Effector CD8-positive, alpha-beta T cell (primary cell): ENCODE results near the gene NRP1.

Experiments
- DNase-seq: peaks from one replicate; lab custom pipeline; 2025; lab: John Stamatoyannopoulos, UW

Gene NRP1

DNA sequence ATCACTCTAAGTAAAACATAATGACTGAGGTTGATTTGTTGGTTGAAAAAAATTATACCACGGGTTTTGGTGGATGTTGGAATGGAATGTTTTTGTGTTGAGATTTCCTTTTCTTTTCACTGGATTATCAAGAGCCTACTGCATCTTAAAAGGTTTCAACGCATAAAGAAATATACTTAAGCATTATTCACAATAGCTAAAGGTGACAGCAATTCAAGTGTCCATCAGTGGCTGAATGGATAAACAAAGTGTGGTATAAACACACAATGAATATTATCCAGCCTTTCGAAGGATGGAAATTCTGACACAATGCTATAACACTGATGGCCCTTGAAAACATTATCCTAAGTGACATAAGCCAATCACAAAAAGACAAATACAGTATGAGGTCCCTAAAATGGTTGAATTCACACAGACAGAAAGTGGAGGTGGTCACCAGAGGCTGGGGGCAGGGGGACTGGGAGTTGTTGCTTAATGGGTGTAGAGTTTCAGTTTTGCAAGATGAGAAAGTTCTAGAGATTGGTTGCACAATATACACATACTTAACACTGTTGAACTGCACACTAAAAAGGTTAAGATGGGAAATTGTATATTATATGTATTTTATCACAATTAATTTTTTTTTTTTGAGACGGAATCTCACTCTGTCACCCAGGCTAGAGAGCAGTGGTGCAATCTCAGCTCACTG, 122.3 kb downstream of the NRP1 start:
- DNase-seq: no peak

DNA sequence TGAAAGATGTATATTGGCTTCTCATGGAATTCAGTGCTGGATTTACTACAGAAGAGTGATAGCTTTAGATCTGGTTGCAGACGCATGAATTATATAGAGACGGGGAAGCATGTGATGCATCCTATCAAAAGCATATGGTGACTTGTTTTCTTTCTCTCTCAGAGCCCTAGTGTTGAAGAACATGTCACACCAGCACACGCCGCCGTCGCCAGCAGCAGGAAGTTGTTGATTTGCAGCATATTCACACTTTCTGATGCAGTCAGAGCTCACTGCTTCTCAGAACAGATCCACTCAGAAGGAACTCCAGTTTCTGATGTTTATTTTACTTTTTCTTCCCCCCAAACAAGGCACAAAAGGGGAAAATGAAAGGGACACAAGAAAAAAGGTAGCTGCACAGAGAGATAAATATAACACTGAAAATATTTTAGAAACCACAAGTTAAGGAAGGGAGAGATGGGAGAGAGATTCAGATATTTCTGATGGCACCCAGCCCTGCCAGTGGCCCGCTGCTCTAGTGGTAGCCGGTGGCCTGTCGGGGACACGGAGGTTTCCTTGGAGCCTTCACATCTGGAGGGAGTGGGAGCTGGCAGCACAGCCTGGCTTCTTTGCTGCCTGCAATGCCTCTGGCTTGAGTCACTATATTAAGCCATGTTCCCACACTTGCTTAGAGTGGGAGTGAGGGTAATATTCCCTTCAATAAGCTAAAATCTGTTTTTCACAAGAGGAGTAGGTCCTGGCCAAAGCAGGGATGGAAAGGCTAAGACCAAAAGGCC, 123.2 kb downstream of the NRP1 start:
- DNase-seq: no peak

DNA sequence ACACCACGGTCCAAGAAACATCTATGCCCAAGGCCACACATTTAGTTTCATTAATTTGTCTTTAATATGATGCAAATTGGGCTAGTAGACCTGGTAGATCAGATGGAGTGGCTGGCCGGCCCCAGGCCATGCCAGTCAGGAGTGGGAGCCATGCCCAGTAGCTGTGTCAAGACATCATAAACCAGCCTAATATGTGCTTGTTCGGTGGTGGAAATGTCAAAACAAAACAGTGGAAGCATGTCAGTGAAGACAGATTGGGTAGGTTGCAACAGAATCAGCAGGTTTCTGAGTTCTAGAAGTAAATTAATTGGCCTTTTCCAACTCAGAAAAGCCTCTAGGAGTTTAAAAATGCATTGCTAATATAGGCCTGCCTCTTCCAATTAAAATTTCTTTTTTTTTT, 124.7 kb downstream of the NRP1 start:
- DNase-seq: no peak

DNA sequence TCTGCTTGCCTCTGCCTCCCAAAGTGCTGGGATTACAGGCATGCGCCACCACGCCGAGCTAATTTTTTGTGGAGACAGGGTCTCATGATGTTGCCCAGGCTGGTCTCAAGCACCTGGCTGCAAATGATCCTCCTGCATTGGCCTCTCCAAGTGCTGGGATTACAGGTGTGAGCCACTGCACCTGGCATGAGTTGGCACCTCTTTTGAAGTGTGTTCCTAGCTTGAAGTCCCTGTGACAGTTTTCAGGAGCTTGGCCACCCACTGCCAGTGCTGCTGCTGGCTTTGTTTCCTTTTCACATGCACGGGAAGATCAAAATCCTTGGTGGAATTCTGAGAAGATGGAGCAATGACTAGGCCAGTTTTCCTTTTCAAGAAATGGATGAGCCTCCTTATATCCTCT, 126.3 kb downstream of the NRP1 start:
- no peak for DNase-seq

DNA sequence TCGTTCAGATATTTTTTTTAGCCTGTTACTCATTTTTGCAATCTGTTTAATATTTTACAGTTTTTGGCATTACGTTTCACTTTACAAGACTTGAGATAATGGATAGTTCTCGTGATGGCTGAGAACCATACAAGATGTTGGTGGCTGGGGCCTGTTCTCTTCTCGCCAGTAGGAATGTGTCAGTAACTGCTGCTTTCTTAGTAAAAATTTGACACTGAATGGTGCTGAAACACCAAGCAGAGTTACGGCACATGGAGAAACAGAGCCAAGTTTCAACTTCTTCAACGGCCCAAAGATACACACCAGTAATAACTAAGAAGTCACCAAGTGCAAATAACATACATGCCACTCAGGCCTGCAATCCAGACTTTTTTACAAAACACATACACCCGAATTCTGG, 130.4 kb downstream of the NRP1 start:
- no peak for DNase-seq

DNA sequence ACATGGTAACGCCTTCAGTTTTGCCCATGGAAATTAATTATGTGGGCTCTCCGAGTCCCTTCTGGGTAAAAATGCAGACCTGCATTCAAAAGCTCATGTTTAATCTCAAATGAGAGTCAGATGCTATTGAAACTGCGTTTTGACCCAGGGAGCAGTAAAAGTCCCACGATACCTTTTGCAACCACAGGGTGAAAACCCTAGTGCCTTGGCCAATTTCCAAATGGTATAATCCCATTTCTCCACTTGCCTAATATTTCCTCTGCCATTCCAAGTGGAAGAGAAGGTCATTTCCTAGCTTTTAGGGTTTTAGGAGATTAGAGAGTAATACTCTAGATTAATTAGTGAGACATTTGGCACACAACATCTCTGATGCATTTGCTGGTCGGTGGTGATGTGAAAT, 132.5 kb downstream of the NRP1 start:
- DNase-seq: no peak

DNA sequence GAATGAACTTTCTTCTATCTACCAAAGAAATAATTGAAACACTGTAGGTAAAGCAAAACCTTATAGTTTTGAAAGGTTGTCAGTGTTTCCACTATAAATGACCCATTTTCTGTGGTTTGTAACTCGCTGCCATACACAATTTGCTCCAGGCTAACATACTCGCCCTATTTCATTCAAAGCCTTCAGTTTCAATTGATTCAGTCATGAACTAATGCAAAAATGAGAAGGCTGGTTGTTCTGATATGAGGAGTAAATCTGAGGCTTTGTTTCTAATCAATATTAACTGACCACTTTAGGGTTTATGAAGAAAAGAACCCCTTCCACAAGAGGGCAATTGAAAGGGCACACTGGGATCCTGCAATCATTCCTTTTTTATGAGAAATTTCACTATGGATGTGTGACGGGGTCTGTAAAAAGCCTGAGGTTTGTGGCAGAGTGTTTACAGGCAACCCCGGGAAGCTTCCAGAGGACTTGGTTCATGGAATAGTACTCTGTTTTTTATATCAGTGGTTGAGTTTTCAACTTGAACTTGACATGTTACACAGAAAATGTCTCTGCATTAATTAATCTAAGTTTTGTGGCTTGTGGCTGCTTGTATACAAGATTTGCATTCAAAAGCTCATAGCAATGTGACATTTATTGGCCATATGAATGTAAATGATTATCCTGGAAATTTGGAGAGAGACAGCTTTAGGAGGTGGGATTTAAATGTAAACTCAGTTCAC, 133.2 kb downstream of the NRP1 start:
- no peak for DNase-seq

DNA sequence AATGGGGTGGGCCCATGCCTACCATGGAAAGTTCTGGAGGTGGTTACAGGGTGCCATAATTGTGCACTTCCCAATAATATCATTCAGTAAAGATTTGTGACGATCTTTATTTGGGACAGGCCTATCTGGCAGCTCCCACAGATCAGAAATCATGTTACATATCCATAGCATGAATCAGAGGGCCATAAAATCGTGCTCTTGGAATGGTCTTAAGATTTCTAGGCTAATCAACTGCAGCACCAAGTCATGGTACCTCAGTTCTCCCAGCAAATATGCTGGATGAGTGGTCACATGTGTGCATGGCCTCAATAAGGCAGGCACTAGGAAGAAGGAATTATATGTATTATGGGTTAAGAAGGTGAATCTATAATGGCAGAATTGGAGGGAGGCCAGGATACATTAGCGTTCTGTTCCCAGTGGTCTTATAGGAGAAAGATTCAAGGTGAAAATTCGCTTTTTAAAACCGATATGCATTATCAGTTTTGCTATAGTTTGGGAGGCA, 134.7 kb downstream of the NRP1 start:
- no peak for DNase-seq

DNA sequence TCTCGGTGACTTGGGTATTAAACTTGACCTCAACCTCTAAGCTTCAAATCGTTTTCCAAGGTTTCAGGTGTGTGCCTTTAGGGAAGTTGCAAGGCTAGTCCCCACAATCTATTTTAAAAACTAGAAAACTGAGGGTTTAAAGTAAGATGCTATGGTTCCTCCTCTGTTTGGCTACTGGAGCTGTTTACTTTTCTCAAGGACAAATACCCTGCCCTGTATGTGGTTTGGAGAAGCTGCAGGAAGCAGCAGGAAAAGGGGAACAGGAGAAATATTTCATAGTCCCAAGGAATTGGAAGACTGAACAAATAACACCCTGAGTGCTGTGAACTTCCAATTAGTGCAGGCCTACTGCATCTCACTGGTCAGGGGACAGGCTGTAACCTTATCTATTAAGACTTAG, 135.9 kb downstream of the NRP1 start:
- DNase-seq: no peak

DNA sequence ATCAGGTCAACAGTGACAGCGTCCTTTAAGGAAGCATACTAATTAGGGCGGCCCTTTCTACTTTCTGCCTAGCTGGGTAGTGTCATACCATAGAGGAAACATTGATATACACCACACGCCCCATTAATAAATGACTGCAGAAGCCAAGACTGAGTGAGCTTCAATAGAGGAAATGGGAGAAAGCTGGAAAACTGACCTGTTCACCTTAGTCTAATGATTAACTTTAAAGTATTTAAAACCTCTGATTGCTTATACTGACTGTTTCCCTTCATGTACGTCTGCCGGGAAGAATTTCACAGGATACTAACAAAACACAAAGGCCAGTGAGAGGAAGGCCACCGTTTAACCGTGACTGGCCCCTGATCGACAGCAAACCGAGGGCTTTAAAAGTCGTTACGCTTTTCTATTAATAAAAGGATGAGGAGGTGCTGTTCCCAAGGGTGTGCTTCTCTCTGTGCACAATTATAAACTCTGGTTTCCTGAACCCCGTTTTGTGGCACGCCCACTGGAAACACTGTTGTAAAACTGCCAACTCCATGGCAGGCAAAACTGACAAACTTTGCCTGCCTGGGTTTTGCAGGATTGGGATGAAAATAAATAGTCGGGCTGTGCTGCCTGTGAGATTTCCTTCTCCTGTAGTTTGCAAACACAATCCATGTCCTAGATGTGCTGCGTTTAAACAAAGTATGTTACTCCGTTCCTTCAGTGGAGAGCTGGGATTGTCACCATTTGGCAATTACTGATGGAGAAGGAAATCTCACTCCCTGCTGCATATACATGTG, 137.6 kb downstream of the NRP1 start:
- no peak for DNase-seq

DNA sequence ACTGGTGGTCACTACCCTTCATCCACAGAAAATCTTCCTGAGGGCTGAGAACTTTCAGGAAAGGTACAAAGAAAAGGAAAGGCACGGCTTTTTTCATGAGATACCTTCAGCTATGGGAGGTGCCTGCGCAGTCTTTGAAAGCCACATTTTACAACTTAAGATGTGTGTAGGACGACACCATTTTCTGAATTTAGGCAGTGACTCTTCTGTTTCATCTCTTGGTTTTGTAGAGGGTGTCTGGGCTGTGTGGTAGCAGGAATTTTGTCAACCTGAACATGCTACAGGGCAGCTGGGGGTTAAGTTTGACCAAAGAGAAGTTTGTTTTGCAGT, 138.1 kb downstream of the NRP1 start:
- no peak for DNase-seq

DNA sequence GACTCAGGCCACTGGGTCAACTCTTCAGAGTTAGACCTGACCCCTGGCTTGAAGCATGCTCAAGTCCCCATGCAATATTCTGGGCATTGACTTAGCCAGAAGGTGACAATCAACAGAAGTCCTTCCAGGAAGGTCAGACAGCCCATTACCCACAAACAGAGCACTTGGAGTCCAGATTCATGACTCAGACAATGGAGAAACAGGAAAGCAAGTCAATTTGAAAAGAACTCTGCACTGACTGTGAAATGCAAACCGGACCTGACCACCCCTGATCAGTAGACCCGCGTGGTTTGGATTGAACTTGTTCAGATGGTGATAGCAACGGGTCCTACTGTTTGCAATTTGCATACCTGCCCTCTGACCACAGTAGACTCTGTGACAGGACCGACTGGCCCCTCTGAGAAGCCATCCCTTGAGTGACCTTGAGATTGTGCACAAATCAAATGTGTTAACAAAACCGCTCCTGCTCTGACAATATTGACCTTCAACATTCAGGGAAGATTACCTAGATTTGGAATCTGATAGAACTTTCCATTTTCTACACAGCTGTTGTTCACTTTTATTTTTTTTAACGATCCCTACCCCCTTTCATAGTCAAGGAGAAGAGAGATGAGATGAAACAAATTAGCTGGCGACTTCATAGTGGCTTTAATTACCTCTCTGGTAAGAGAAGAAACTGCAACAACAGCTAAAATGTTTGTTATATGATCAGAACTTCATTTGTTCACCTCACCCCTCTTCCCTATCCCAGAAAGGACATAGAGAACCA, 138.7 kb downstream of the NRP1 start:
- no peak for DNase-seq

DNA sequence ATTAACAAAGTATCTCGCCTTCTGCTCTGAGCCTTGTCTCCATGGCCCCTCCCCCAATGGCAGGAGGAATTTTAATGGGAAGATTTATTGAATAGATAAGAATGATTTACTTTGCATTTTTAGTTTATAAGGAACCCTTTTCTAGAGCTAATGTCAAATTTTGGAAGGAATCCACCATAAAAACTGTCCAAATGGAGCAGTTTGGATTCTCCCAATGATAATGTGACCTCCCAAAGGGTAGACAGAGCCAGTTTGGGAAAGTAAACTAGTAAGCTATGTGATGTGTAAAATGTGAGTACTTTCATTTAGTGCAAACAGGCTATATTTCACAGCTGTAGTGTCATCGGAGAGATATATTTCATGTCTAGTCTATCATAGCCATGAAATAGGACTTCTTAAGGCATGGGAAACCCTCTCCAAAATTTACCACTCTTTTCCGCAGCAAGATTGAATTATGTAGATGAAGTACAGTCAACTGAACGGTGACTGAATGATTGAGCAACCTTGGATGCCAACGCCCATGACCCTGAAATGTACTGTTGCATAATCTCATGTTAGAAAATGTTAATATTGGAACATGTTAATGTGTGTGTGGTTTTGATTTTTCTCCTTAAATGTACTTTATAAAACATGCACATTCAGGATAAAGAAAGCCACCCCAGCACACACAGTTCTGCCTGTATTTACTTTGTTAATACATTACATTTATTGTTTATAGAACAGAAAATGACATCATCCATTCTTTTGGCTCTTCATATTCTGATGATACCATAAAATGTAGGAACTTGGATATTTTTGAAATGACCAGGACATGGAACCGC, 140.6 kb downstream of the NRP1 start:
- no peak for DNase-seq

DNA sequence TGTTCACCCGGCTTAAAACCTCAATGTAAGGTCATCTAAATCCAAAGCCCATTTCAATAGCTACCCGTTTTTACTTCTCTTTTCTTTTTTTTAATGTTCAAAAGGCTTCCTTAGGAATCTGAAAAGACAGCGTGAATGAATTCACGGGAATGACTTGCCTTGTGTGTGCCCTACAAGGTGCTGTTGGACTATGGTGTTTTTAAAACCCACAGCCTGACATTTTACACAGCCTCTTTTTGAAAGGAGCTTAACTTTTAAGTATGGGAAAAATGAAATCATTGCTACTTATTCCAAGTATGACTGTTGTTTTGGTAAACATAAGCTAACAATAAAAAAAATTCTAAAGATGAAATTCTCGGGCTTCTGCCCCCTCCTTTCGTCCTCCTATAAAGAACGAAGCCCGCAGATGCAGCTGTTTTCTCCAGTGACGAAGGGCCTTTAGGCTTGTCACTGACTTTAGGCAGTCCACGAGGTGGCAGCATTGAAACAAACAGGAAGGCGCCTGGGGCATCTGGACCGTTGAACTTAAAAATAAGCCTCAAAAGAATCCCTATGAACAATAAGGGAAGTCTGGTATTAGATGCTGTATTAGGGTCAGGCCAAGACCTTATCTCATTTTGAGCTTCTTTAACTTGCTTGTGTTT, 141.3 kb downstream of the NRP1 start:
- DNase-seq: peak; percentile 37

DNA sequence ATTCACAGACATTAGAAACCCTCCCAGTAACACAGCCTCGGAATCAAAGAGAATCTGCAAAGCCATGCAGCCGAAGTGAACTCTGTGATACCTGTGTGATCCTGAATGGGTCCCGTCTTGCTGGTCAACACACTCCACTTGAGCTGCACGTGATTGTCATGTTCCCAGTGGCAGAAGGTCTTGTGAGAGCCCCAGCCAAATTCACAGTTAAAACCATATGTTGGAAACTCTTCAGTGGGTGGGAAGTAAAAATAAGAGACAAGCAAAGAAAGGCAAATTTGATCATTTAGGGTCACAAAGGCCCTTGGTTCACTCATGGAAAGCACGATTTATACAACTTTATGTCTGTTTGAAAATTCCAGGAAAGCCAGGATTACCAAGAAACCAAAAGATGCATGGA, 142.3 kb downstream of the NRP1 start:
- DNase-seq: no peak

DNA sequence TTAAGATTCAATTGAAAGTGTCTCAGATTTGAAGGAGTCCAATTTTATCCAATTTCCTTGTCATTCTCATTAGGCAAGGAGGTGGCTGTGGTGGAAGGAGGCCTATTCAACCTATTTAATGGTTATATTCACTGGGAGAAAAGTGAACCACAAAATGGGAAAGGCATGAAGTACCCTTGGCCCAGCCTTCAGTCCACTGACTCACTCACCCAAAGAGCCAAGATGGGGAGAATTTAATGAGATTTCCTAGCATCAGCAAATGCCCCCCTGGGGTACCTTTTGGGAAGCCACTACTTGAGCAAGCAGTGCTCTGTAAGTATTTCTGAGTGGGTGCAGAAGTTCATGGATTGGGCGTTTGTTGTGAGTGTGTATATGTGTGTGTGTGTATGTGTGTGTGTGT, 144.1 kb downstream of the NRP1 start:
- no peak for DNase-seq

DNA sequence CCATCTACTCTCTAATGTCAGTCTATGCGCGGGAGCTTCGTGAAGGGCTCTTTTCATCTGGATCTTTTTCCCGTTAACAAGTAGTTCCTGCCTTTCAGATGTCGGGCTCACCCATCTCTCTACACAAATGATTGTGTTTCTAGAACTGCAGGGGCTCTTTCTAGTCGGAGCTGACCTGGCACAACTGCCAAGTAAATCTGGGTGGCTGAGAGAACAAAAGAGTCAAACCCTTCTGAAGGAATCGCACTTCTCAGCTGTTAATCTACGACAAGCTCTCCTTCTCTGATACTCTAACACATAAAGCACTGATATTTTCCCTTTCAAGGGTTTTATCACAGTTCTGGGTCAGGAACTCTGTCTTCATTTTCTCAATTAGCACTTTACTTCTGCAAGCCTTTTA, 144.7 kb downstream of the NRP1 start:
- no peak for DNase-seq

DNA sequence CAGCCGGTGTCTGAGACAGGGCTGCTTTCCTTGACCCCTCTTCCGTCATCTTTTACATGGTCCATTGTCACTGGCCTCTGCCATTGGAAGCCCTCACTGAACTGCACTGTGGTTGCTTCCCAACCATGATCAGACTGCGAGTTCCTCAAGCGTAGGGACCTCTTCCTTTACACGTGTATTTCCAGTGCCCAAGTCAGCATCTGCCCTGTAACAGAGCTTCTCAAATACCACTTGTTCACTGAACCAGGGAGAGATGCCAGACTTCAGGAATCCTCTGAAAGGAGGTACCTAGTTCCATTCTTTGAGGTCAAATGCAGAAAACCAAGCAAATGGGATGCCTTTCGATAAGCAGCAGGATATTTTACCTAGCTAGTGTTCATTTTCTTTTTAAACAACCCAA, 145.1 kb downstream of the NRP1 start:
- no peak for DNase-seq

DNA sequence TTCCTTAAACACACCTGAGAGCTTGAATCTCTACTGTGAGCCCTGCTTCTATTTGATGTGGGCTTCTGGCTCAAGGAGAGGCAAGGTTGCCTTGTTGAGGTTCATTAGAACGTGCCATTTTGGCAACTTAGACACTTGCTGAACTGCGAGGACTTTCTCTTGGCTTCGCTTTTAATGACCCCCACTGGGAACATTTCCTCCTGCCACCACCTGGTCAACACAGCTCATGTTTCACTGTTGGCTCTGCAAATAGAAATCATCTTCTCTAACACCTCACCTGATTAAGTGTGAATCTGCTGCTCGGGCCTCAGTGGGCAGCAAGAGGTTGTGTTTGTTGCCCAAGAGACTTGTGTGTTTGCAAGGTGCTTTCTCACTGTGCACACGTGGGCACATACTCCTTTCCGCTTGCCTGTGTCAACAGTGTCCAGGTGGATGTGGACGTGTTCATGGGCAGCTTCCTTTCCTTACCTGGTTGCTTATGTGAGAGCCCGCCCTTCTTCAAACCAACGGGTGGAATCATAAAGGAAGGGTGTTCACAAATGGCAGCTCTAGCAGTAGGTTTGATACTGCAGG, 147.0 kb downstream of the NRP1 start:
- DNase-seq: no peak

DNA sequence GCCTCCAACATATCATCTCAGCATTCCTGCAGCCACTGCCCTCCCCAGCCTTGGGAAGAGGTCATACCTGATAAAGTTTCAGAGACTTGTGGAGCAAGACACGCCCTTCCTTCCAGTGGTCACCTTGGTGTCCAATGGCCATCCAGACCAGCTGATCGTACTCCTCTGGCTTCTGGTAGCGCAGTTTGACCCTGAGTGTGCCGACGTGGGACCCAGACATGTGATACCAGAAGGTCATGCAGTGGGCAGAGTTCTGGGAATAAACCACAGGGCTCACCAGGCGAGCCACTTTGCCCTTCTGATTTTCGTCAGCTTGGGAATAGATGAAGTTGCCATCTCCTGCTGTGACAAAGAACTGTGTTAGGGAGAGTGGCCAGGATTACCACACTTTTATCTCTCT, 148.3 kb downstream of the NRP1 start:
- DNase-seq: no peak
